Stimulated activated CD4-positive, alpha-beta T cell treated with anti-CD3 and anti-CD28 coated beads, TNF-alpha, amount 100 ng/mL, for 24 hours (primary cell): ENCODE measurements around the gene DNMBP.

Experiments used
- DNase-seq, 3 experiments: peaks; one replicate each; pipeline ENCODE4 v3.0.0-alpha.2; 2020; ENCODE audit warnings: low read depth in 3 of 3

The DNMBP gene

DNA sequence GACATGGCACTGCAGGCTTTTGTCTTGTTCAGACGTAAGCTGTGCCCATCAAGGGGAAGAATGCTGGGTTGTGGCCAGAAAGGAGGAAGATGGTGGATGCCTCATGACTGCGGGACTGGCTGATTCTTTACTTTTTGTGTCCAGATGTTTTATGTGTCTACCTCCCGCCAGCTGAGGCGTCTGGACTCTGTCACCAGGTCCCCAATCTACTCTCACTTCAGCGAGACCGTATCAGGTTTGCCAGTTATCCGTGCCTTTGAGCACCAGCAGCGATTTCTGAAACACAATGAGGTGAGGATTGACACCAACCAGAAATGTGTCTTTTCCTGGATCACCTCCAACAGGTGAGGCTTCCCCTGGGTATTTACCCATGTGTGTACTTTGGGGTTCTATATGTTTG, 173.8 kb downstream of the DNMBP start:
- DNase-seq, result no peak

DNA sequence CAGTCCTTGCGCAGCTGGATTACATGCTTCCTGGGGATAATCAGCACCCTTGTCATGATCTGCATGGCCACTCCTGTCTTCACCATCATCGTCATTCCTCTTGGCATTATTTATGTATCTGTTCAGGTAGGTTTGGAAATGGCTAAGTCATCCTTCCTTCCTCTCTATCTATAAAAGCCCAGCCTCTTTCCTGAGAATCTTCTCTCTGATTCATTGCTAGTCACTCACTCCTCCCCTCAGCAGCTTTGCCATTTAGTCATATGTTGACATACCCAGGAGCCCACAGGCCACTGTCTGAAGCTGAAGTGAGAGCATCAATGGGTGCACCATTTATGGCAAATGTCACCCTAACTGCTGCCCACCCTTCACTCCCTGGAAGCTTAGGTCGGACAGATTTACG, 175.3 kb downstream of the DNMBP start:
- DNase-seq, result peak in 1 of 3 experiments; percentile 11

DNA sequence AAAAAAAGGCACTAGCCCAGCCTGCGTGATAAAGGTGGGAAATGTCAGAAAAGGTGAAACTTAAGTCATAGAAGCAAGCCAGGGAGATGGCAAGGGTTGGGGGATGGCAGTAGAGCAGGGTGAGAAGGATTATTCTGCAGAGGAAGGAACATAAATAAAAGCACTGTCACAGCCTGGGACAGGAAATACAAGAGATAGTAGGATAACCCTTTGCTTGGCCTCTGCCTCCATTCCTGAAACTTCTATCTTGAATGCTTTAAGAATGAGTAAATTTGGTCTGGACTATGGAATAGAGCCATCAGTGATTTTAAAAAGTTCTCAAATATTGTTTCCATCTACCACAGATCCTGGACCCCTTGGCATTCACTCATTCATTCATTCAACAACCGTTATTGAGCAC, 177.3 kb downstream of the DNMBP start:
- no peak for DNase-seq

DNA sequence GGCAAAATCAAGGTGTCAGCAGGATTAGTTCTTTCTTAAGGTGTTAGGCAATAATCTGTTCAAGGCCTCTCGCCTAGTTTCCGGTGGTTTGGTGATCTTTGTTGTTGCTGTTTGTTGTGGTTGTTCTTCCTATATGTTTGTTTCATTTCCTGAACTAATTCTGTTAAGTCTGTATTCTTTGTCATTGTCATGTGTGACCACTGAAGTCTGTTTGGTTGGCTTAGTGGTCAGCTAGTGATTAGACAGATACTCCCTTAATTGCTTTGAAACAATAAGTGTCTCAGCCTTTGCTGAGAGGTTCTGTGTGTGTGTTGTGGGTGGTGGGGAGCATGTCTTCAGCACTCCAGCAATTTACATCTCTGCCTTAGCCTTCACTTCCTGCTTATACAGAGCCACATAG, 181.3 kb downstream of the DNMBP start:
- DNase-seq, result no peak

DNA sequence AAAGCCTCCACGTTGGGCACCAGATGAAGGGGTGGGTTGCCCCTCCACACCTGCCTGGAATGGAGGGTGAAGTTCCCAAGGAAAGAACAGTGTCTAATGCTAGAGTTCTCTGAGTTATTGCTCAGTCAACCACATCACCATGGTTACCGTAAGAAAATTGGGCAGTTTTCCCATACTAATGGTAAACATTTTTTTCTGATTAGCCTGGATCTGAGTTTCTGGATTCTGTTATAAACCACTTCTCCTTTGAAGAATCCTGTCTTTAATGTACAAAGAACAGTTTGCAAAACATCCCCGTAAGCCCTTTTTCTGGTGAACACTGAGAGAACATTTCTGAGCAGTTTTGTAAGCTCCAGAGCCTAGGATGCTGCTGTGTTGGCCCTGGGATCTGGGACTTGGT, 181.8 kb downstream of the DNMBP start:
- DNase-seq, result no peak
